ENCODE data around the gene DRD2. TPM values are rescaled to one million over a fixed set of nuclear protein-coding genes. Genes with fewer than 3 reads are reported as not detected.

Gene DRD2
- total RNA-seq, 1 donor from 2014 or later: not detected

GRCh38 chr11:113411536-113411935 is 63.7 kb downstream of the DRD2 start:
- Mint-ChIP-seq H3K9me3 (ENCODE audit: low read depth) (no peaks in the 10 kb centered on the region), H3K27ac (ENCODE audit: unreplicated experiment) (no peak overlapping the region), H3K4me1 (ENCODE audit: low read depth) (no peaks in the 10 kb centered on the region)

GRCh38 chr11:113410414-113411135 is 64.6 kb downstream of the DRD2 start:
- no peak for TF ChIP-seq CTCF (IDR thresholded peaks at IDR 0.05)
- peaks cover 5% of the 10 kb centered on the region for H3K27me3 Mint-ChIP-seq (ENCODE audit: low read depth)
- H3K9me3 Mint-ChIP-seq (ENCODE audit: low read depth): no peaks in the 10 kb centered on the region
- H3K27ac Mint-ChIP-seq (ENCODE audit: unreplicated experiment): no peak overlapping the region
- no peak for DNase-seq (ENCODE audit: low spot score)
- no peak overlapping the region for H3K4me3 Mint-ChIP-seq (ENCODE audit: unreplicated experiment)
- no peaks in the 10 kb centered on the region for H3K36me3 Mint-ChIP-seq (ENCODE audit: low read depth)
- H3K4me1 Mint-ChIP-seq (ENCODE audit: low read depth): no peaks in the 10 kb centered on the region

More at GRCh38 chr11:113411536-113411935, 63.7 kb downstream of the DRD2 start:
- no peak for TF ChIP-seq CTCF (IDR thresholded peaks at IDR 0.05)
- Mint-ChIP-seq H3K4me3 (ENCODE audit: unreplicated experiment) (no peak overlapping the region), H3K27me3 (ENCODE audit: low read depth) (peaks cover 5% of the 10 kb centered on the region), H3K36me3 (ENCODE audit: low read depth) (no peaks in the 10 kb centered on the region)
- no peak for DNase-seq (ENCODE audit: low spot score)

- TF ChIP-seq CTCF (IDR thresholded peaks at IDR 0.05): no peak
- no peak for DNase-seq (ENCODE audit: low spot score)
- H3K27me3 Mint-ChIP-seq (ENCODE audit: low read depth): peaks cover 10% of the 10 kb centered on the region
- H3K27ac Mint-ChIP-seq (ENCODE audit: unreplicated experiment): no peak overlapping the region
- H3K9me3 Mint-ChIP-seq (ENCODE audit: low read depth): no peaks in the 10 kb centered on the region
- H3K4me1 Mint-ChIP-seq (ENCODE audit: low read depth): no peaks in the 10 kb centered on the region
- no peak overlapping the region for H3K4me3 Mint-ChIP-seq (ENCODE audit: unreplicated experiment)
- no peaks in the 10 kb centered on the region for H3K36me3 Mint-ChIP-seq (ENCODE audit: low read depth)
Measured at GRCh38 chr11:113409526-113409925, 65.7 kb downstream of the DRD2 start.

GRCh38 chr11:113408887-113409286 is 66.3 kb downstream of the DRD2 start:
- DNase-seq (ENCODE audit: low spot score): no peak
- H3K4me1 Mint-ChIP-seq (ENCODE audit: low read depth): no peaks in the 10 kb centered on the region
- H3K4me3 Mint-ChIP-seq (ENCODE audit: unreplicated experiment): no peak overlapping the region
- no peak for TF ChIP-seq CTCF (IDR thresholded peaks at IDR 0.05)
- H3K9me3 Mint-ChIP-seq (ENCODE audit: low read depth): no peaks in the 10 kb centered on the region
- no peak overlapping the region for H3K27ac Mint-ChIP-seq (ENCODE audit: unreplicated experiment)
- peaks cover 14% of the 10 kb centered on the region for H3K27me3 Mint-ChIP-seq (ENCODE audit: low read depth)
- H3K36me3 Mint-ChIP-seq (ENCODE audit: low read depth): no peaks in the 10 kb centered on the region

GRCh38 chr11:113408206-113408605 is 67.0 kb downstream of the DRD2 start:
- H3K4me1 Mint-ChIP-seq (ENCODE audit: low read depth): no peaks in the 10 kb centered on the region
- TF ChIP-seq CTCF (IDR thresholded peaks at IDR 0.05): no peak
- no peaks in the 10 kb centered on the region for H3K9me3 Mint-ChIP-seq (ENCODE audit: low read depth)
- H3K27ac Mint-ChIP-seq (ENCODE audit: unreplicated experiment): no peak overlapping the region
- H3K4me3 Mint-ChIP-seq (ENCODE audit: unreplicated experiment): no peak overlapping the region
- H3K36me3 Mint-ChIP-seq (ENCODE audit: low read depth): no peaks in the 10 kb centered on the region
- no peak for DNase-seq (ENCODE audit: low spot score)
- peaks cover 17% of the 10 kb centered on the region for H3K27me3 Mint-ChIP-seq (ENCODE audit: low read depth)
